ENCODE results near the gene SLC26A1.

The SLC26A1 gene

DNA sequence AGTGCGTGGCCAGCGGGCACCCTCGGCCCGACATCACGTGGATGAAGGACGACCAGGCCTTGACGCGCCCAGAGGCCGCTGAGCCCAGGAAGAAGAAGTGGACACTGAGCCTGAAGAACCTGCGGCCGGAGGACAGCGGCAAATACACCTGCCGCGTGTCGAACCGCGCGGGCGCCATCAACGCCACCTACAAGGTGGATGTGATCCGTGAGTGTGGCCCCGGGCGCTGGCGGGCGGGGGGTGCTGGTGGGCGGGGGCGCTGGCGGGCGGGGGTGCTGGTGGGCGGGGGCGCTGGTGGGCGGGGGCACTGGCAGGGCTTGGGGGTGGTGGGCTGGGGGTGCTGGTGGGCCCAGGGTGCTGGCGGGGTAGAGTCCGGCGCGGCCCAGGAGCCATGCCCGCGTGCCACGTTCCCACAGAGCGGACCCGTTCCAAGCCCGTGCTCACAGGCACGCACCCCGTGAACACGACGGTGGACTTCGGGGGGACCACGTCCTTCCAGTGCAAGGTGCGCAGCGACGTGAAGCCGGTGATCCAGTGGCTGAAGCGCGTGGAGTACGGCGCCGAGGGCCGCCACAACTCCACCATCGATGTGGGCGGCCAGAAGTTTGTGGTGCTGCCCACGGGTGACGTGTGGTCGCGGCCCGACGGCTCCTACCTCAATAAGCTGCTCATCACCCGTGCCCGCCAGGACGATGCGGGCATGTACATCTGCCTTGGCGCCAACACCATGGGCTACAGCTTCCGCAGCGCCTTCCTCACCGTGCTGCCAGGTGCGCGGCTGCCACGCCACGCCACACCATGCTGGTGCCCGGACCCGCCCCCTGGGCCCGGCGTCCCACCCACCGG is 30.9 kb upstream of the SLC26A1 start:
- no peak overlapping the region for H3K9ac ChIP-seq (ENCODE audit: low read length)
- no peaks in the 10 kb centered on the region for H3K27me3 ChIP-seq (replicated peaks; ENCODE audit: insufficient read depth, low read length)
- no peak overlapping the region for H3K4me2 ChIP-seq (ENCODE audit: low read depth, low read length)
- H2AFZ ChIP-seq (ENCODE audit: low read length): no peak overlapping the region
- no peak for TF ChIP-seq CTCF (IDR thresholded peaks at IDR 0.05; ENCODE audit: low read length)
- no peak for TF ChIP-seq EZH2phosphoT487 (IDR thresholded peaks at IDR 0.05; ENCODE audit: low read length)
- H3K9me2 ChIP-seq (replicated peaks; ENCODE audit: insufficient read depth, low read length): no peaks in the 10 kb centered on the region
- no peaks in the 10 kb centered on the region for H3F3A ChIP-seq (ENCODE audit: insufficient read depth, low read length)
- H3K36me3 ChIP-seq (replicated peaks; ENCODE audit: insufficient read depth, low read length): no peaks in the 10 kb centered on the region
- no peaks in the 10 kb centered on the region for H3K79me2 ChIP-seq (ENCODE audit: low read length)
- H3K27ac ChIP-seq (ENCODE audit: low read length): no peak overlapping the region
- DNase-seq: no peak
- no peaks in the 10 kb centered on the region for H4K20me1 ChIP-seq (ENCODE audit: insufficient read depth, low read length)
- no peaks in the 10 kb centered on the region for H3K4me1 ChIP-seq (ENCODE audit: low read length)
- H3K9me3 ChIP-seq (replicated peaks; ENCODE audit: insufficient read depth, low read length): no peaks in the 10 kb centered on the region
- H3K4me3 ChIP-seq (ENCODE audit: low read length): no peak overlapping the region

GRCh38 chr4:1023075-1023640 is 30.0 kb upstream of the SLC26A1 start:
- Histone ChIP-seq H3K27ac (ENCODE audit: low read length) (no peak overlapping the region), H4K20me1 (ENCODE audit: insufficient read depth, low read length) (no peaks in the 10 kb centered on the region), H3F3A (ENCODE audit: insufficient read depth, low read length) (no peaks in the 10 kb centered on the region), H3K9me3 (replicated peaks; ENCODE audit: insufficient read depth, low read length) (no peaks in the 10 kb centered on the region), H3K4me3 (ENCODE audit: low read length) (no peak overlapping the region), H3K27me3 (replicated peaks; ENCODE audit: insufficient read depth, low read length) (no peaks in the 10 kb centered on the region), H3K9ac (ENCODE audit: low read length) (no peak overlapping the region), H3K4me2 (ENCODE audit: low read depth, low read length) (no peak overlapping the region), H3K79me2 (ENCODE audit: low read length) (no peaks in the 10 kb centered on the region), H3K9me2 (replicated peaks; ENCODE audit: insufficient read depth, low read length) (no peaks in the 10 kb centered on the region), H3K4me1 (ENCODE audit: low read length) (no peaks in the 10 kb centered on the region), H3K36me3 (replicated peaks; ENCODE audit: insufficient read depth, low read length) (no peaks in the 10 kb centered on the region), H2AFZ (ENCODE audit: low read length) (no peak overlapping the region)
- no peak for DNase-seq
- no peak for TF ChIP-seq CTCF (IDR thresholded peaks at IDR 0.05; ENCODE audit: low read length)
- TF ChIP-seq EZH2phosphoT487 (IDR thresholded peaks at IDR 0.05; ENCODE audit: low read length): no peak
- TF ChIP-seq EZH2 (optimal IDR thresholded peaks at IDR 0.05; ENCODE audit: low read depth, low read length): no peak

DNA sequence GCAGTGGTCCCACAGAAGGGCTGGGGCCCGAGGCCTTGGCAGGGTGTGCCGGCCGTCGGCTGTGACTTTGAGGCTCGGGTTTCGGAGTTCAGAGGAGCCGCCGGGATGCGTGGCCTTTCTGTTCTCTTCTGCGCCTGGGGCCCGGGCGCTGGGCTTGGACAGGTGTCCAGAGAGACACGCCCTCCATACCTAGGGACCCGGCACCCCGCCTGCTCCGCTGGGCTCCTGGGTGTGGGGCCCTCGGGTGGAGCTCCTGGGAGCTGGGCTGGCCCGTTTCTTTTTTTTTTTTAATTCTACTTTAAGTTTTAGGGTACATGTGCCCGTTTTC is 29.5 kb upstream of the SLC26A1 start:
- Histone ChIP-seq H3K9me2 (replicated peaks; ENCODE audit: insufficient read depth, low read length) (no peaks in the 10 kb centered on the region), H3K36me3 (replicated peaks; ENCODE audit: insufficient read depth, low read length) (no peaks in the 10 kb centered on the region), H3K4me1 (ENCODE audit: low read length) (no peaks in the 10 kb centered on the region), H3K9ac (ENCODE audit: low read length) (no peak overlapping the region), H3K4me3 (ENCODE audit: low read length) (no peak overlapping the region), H3F3A (ENCODE audit: insufficient read depth, low read length) (no peaks in the 10 kb centered on the region), H3K4me2 (ENCODE audit: low read depth, low read length) (no peak overlapping the region), H3K79me2 (ENCODE audit: low read length) (no peaks in the 10 kb centered on the region), H3K9me3 (replicated peaks; ENCODE audit: insufficient read depth, low read length) (no peaks in the 10 kb centered on the region), H3K27ac (ENCODE audit: low read length) (no peak overlapping the region), H2AFZ (ENCODE audit: low read length) (no peak overlapping the region), H4K20me1 (ENCODE audit: insufficient read depth, low read length) (no peaks in the 10 kb centered on the region), H3K27me3 (replicated peaks; ENCODE audit: insufficient read depth, low read length) (no peaks in the 10 kb centered on the region)
- no peak for DNase-seq
- TF ChIP-seq CTCF (IDR thresholded peaks at IDR 0.05; ENCODE audit: low read length) (no peak), EZH2 (optimal IDR thresholded peaks at IDR 0.05; ENCODE audit: low read depth, low read length) (no peak)

Measured in MM.1S (cell line).